NCI-H187 treated with DMSO at 0.1 percent for 48 hours (cell line): ENCODE data around the gene DNLZ.

Experiments used
- DNase-seq: peaks from one replicate; lab custom pipeline; 2025; lab: John Stamatoyannopoulos, UW

Gene DNLZ

GRCh38 chr9:136375096-136375495 lies 11.6 kb upstream of the DNLZ start:
- DNase-seq, result no peak

DNA sequence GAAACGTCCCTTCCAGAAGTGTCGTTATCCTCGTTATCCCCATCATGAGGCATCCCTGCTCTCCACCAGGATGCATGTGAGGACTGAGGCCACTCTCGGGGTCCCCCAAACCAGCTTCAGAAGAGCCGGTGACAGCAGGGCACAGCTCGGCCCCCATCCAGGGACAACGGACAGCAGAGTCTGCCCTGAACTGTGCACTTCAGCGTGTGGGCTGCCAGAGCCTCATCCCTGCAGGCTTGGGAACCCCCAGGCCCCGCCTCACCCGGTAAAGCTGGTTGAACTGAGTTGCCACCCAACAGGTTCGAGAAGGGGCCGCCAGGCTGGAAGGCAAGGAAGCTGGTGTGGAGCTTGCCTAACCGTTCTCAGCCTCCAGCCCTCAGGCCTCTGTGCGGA lies 10.6 kb upstream of the DNLZ start:
- no peak for DNase-seq

DNA sequence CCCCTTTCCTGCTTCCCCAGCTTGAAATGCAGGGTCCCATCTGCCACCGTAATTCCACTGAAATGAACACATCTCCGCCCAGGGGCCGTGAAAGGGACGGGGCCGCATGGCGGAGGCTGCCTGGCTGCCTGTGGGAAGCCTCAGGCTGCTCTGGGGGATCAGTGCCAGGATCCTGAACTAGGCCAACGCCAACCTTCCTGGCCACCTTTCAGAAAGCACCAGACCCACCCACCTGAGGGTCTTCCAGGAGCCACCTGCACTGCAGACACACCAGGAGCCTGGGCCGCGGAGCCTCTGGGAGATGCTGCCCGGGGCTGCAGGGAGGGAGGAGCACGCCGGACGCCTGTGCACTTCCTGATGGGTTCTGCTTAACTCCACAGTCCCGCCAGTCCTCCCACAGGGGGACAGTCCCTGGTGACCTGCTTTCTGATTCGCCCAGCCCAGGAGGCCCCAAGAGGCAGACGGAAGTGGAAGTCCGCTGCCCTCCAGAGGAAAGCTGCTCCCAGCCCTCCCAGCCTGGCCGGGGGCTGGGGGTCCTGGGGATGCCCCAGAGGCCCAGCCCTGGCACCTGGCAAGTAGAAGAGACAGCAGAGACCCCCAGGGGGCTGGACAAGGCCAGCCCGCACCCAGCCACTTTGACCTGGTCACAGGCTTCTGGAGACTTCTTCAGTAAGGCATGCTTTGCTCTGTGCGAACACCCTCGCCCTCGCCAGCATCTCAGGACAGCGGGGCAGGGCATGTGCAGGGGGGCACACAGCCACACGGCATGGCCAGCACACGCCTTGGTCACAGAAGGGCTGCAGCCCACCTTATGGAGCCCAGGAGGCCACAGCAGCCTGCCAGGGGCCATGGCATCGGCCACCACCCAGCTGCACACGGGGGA lies 10.0 kb upstream of the DNLZ start, which contains the start of gene CARD9:
TSS of gene CARD9 (minus strand) at position 370 of the 883 bp plus-strand sequence. CDS start 1,591 bp downstream, outside the sequence.
- DNase-seq, result no peak

GRCh38 chr9:136372561-136373299 lies 9.2 kb upstream of the DNLZ start:
- no peak for DNase-seq

DNA sequence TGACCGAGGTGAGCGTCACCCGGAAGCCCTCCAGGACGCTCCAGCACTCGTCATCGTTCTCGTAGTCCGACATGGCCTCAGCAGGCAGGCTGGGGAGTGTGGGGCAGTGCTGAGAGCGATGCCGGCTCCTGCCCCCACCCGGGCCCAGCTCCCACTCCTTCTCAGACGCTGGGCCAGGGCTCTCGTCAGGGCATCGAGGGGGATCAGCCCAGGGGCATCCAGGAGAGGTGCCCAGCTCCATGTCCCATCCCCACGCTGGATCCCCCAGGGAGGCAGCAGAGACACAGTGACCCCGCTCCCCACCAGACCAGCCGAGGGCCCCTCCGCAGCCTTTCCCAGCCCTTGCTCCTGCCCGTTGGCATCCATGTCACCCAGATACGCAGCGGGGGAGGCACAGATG lies 8.5 kb upstream of the DNLZ start:
- no peak for DNase-seq

DNA sequence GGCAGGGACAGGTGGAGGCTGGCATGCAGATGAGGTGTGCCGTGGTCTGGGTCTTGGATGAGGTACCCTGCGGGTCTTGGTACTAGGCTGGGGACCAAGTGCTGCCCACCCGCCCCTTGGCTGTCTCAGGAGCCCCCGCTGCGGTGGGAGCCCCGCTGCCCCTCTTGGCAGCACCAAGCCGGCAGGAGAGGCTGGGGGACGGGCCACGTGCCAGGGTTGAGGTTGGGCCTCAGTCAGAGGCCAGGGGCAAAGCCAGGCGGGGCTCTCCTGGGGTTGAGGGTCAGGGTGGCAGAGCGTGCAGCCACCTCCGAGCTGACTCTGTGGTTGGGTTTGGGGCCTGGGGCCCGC lies 8.0 kb upstream of the DNLZ start:
- DNase-seq, result no peak

DNA sequence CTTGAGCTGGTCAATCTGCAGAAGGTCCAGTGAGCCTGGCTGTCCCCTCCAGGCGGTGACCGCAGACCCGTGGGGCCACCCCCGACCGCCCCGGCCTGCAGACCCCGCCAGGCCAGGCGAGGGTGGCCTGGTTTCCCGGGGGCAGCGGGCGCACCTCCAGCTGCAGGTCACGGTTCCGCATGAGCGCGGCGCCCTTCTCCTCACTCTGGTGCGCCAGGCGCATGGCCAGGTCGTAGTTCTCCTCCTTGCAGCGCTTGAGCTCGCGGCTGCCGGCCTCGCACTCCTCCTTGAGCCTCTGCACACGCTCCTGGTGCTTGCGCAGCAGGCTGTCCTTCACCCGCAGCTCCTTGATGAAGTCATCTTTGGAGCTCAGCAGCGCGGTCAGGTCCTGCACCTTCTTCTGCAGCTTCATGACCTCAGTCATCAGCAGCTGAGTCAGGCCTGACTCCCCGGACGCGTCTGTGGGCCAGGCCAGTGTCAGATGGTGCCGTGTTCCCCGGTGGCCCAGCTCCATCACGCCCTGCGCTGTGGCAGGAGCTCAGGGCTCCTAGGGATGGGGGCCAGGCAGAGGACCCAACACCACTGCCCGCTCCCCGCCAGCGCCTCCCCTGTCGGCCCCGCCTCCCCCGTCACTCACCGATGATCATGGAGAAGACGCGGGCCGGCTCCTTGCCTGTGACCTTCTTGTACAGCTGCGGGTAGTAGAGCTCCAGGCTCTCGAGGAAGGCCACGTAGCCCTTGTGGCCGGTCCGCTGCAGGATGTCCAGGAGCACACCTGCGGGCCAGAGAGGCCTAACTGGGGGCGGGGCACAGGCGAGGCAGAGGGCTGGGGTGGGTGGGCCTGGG lies 7.4 kb upstream of the DNLZ start:
- DNase-seq, result no peak

- no peak for DNase-seq
Observed at GRCh38 chr9:136370037-136370436, 6.5 kb upstream of the DNLZ start.

- no peak for DNase-seq
Observed at GRCh38 chr9:136368190-136368589, 4.6 kb upstream of the DNLZ start.

DNA sequence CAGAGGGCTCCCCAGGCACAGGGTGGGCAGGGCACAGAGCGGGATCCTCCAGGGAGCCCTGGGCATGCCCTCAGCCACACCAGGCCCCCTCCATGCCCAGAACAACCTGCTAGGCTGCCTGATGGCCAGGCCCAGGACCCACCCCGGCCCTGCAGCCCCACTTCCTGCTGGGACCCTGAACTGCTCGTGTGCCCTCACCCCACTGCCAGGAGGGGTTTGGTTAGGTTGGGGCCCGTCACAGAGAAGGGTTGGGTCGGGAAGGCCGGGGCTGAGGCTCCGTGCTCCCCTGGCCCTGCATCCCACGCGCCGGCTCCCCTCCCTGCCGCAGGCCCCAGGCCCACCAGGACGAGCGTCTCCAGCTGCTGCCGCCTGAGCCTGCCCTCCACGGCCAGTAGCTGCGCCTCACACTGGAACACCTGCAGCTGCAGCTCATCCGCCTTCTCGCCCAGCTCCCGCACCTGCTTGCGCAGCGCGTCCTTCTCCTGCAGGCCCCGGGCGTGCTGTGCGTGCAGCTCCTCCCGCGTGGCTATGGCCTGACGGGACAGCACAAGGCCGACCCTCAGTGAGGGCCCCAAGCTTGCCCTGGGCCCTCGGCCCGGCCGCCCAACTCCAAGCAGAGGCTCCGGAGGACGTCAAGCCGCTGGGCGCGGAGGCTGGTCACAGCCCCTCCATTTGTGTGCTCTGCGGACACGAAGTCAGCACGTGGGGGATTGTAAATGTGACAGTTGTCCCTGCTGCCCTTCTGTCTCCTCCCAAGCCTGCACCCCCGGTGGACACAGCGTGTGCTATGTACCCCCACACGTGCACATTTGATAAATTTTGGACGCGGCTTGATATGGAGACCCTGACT lies 4.0 kb upstream of the DNLZ start:
- DNase-seq, result no peak

DNA sequence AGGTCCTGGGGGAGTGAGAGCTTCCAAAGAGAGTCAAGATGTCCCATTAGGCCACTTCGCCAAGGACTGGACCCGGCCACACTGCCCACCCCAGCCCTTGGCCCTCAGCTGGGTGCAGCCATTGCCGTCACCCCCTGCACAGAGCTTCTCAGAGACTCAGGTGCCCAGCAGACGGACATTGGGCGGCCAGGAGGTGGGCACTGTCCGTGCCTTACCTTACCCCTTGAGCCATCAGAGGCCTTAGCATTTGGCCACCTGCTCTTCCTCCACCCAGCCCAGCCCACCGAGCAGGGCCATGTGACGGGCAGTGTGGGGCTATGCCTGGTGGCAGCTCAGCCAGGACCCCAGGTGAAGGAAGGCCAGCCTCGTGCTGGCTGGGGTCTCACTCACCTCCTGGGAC lies 3.3 kb upstream of the DNLZ start:
- DNase-seq, result no peak

DNA sequence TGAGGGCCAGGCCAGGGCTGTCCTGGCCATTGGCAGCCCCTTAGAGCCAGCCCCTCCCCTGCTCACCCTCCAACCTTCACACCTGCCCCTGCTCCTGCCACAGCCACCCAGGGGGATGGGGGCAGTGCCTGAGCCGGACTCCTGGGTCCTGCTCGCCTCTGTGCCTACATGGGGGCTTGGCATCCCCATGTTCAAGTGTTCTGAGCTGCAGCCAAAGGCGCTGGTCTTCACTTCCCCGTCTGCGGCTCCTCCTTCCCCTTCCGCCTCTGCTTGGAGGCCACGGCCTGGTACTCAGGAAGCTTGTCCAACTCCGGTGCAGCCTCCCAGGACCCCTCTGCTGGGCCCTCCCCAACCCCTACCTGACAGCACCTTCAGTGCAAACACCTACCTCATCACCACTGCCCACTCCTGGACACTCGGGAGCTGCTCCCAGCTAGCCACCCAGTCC lies 2.3 kb upstream of the DNLZ start:
- no peak for DNase-seq

DNA sequence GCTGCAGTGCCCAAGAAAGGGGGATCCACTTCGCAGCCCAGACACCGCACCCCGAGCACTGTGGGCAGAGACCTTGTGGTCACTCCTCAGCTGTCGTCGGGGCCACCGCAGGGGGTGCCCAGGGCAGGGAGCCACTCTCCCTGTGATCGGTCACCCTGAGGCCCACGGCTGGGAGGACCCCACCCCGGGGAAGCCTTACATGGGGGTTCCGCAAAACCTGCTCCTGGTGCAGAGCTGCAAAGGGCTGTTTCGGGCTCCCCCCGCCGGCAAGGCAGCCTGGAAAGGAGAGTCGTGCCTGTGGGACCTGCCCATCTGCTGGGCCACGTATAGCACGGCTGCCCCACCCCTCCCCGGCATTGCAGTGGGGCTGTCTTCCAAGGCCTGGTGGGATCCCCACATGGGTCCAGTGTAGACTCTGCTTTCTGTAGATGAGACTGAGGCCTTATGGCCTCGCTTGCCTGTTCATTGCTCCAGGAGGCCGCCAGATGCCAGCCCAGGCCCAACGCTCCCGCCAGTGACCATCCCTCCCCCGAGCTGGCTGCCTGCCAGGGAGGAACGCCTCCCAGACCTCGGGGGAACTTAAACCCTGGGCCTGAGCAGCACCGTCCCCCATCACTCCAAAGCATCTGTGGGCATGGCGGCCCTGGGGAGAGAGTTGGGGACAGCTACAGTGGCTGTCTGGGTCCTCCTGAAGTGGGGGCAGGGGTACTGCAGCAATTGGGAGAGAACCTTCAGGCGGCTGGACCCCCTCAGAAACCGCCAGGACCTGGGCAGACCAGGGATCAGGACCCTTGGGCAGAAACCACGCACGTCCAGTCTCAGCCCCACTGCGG lies 1.6 kb upstream of the DNLZ start:
- no peak for DNase-seq

DNA sequence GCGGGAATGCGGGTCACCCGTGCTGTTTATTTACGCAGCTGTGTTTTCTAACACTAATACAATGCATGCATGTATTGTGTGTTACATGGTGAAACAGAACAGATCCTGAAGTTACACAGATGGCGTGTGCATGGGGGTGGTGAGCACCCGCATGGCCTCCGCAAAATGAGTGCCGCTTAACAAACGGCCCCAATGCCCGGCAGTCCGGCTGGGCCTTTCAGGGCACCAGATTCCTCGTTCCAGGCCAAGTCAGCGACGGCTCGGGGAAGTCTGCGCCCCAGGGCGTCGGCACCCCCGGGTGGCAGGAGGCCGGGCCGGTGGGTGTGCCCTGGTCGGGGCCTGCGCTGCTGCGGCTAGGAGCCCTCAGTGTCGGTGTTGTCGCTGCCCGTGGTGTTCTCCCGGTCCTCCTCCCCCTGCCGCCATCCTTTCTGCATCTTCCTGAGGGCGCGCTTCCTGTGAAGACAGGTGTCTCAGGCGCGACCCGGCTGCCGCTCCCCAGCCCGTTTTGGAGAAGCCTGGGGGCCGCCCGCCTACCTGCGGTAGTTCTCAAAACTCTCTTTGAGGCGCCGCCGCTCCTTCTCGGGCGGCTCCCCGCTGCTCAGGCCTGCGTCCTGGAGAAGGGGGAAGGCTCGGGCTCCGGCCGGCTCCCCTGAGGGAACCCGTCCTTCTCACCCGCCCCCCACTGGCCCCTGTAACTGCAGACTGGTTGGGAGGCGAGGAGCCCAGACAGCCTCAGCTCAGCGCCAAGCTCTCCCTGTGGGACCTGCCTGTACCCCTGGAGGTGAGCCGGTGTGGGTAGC lies 605 bp upstream of the DNLZ start:
- DNase-seq, result no peak

- no peak for DNase-seq
Observed at GRCh38 chr9:136362450-136362784, 1.1 kb downstream of the DNLZ start.

DNA sequence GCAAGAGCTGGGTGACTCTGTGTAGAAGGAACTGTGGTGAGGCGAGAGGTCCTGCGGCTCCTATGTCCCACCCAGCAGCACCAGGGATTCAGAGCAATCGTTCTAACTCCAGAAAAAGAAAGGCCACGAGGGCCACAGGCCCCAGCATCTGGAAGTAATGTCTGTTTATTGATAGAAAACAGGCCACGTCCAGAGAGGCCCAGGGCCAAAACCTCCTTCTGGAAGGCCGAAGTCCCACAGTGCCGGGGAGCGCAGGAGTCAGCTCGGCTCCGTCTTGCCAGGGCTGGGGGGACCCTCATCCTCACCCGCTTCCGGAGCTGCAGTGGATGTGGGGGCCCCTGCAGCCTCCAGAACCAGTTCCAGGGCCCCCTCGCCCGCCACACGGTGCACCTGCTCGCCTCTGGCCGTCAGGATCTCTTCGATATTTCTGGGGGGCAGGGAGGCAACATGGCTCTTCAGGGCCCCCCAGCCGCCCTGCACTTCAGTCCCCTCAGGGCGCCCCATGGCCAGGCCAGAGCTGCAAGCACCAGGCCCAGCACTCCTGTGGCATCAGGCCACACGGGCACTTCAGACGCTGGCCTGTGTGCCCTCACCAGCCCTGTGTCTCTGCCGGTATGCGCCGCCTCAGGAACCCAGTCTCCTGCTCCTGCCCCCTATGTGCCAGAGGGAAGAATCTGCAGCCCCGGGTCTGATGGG lies 1.6 kb downstream of the DNLZ start:
- DNase-seq, result no peak

GRCh38 chr9:136361047-136361753 lies 2.3 kb downstream of the DNLZ start:
- no peak for DNase-seq
